Bronchial epithelial cell (primary cell): Measurements from ENCODE around the gene GMFB. TPM values are rescaled to one million over a fixed set of nuclear protein-coding genes. Genes with fewer than 3 reads are reported as not detected.
A peak's percentile ranks its signal among the peaks of the same experiment; 100 is the strongest.

Source experiments
- DNase-seq: peaks from one replicate; pipeline ENCODE4 v3.0.0-alpha.2; 2010; ENCODE audit warnings: low read depth
- FAIRE-seq: peaks from 2 replicates; lab custom pipeline; 2011; peaks lifted over from hg19 to GRCh38; lab: Jason Lieb, UNC
- H3K27me3 ChIP-seq: 2 replicates; pipeline ENCODE4 v1.5.1; 2011; ENCODE audit warnings: low read length; ENCODE audit not compliant: control insufficient read depth, insufficient read depth
- H3K36me3 ChIP-seq: 2 replicates; pipeline ENCODE4 v1.5.1; 2011; ENCODE audit warnings: low read length; ENCODE audit not compliant: control insufficient read depth, insufficient read depth
- H3K4me3 ChIP-seq: 2 replicates; pipeline ENCODE4 v1.5.1; 2011; ENCODE audit warnings: mild to moderate bottlenecking, low read depth, low read length, control low read depth
- total RNA-seq: library from RNA; depleted of rRNA; stranded (reverse); fragments of >200 nt; gene quantifications from 2 replicates; pipeline ENCODE4 v1.2.1, GENCODE V29; 2014
- TF ChIP-seq, protein P1 (sequence below): IDR thresholded peaks from 2 replicates; pipeline ENCODE4 v1.5.1; 2011; ENCODE audit warnings: mild to moderate bottlenecking, moderate library complexity, low read length, control low read depth, inconsistent platforms; ENCODE audit not compliant: insufficient read depth, severe bottlenecking

Gene GMFB
- total RNA-seq, 1 donor from 2014 or later = 55.0 TPM

DNA sequence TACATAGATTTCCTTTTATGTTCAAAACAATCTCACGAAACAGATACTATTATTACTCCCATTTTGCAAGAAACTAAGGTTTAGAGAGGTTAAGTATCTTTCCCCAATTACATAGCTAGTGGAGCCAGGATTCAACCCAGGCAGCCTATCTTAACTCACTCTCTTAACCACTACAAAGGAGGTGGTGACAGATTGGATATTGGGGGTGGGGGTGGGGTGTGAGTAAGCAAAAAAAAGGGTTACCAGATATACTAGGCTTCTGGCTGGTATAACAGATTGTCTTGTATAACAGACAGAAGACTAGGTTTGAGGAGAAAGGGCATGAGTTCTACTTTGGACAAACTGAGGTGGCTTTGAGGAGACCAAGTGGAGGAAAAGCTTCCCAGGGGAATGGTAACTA is 2.1 kb downstream of the GMFB start:
- Histone ChIP-seq H3K4me3 (no peak overlapping the region), H3K36me3 (peaks cover 2% of the 10 kb centered on the region), H3K27me3 (no peaks in the 10 kb centered on the region)
- FAIRE-seq (no peak), DNase-seq (peak; percentile 25)
- TF ChIP-seq, protein P1, sequence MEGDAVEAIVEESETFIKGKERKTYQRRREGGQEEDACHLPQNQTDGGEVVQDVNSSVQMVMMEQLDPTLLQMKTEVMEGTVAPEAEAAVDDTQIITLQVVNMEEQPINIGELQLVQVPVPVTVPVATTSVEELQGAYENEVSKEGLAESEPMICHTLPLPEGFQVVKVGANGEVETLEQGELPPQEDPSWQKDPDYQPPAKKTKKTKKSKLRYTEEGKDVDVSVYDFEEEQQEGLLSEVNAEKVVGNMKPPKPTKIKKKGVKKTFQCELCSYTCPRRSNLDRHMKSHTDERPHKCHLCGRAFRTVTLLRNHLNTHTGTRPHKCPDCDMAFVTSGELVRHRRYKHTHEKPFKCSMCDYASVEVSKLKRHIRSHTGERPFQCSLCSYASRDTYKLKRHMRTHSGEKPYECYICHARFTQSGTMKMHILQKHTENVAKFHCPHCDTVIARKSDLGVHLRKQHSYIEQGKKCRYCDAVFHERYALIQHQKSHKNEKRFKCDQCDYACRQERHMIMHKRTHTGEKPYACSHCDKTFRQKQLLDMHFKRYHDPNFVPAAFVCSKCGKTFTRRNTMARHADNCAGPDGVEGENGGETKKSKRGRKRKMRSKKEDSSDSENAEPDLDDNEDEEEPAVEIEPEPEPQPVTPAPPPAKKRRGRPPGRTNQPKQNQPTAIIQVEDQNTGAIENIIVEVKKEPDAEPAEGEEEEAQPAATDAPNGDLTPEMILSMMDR = no peak

DNA sequence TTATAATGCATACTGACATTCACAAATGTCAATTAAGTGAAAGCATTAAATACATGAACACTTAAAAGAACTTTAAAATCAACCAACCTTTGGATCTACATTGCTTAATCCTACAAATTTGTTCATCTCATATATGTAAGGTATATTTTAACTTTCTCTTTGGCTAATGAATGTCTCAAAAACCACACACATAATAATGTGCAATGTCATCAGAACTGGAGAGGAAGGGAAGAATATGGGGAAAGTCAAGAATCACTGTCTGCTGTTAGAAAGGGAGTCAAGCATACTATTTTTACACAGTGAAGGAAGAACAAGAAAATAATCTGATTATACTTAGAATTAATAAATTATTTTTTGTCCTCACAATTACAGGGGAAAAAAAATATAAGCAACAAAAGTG is 4.9 kb downstream of the GMFB start:
- no peak for DNase-seq
- peaks cover 3% of the 10 kb centered on the region for H3K36me3 ChIP-seq
- no peak for FAIRE-seq
- no peaks in the 10 kb centered on the region for H3K27me3 ChIP-seq
- no peak overlapping the region for H3K4me3 ChIP-seq
- TF ChIP-seq, protein P1 = no peak

DNA sequence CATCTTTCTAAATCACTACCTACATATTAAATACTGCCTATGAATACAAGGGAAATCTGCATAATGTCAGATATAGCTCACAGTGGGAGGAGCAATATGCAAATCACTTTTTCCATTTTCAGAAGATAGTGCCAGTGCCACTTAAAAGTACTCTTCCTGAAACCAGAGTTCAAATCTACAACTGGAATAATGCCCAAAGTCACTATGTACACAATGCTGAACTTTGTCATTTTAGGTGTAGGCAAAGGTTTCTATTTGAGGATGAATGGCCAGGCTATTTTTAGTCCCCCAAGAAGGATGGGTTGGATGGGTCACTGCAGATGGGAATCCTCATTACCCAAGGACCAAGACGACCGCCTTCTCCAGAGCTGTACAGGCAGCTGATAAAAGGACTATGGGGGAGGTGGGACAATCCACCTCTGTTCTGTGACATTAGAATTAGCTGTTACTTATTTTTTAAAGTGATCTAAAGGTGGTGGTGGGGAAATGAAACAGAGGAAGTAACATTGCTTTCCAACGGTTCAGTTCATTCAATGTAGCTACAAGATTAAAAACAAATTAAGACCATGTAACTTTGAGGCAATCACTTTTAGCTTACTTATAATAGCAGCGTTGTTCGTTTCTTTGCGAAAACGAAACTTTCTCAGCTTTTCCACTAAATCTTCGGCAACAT is 5.6 kb downstream of the GMFB start:
- no peak overlapping the region for H3K4me3 ChIP-seq
- DNase-seq = no peak
- TF ChIP-seq, protein P1 = no peak
- H3K36me3 ChIP-seq = peaks cover 4% of the 10 kb centered on the region
- H3K27me3 ChIP-seq = no peaks in the 10 kb centered on the region
- FAIRE-seq = no peak

DNA sequence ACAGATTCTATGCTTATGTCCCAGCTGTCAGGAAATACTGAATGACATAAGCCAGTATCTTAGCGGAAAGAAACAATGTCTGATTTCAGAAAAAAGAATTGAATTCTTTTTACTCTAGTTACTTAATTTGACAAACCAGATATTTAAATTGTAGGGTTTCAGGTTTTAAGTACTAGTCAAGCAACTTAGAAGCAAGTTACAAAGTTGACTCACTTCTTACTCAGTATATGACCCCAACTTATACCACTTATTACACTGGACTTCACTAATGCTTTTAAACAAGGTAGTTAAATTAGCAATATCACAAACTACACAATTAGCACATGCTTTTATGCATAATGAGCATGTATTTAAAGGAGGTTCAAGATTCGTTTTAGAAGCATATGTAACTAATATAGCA is 7.1 kb downstream of the GMFB start:
- Histone ChIP-seq H3K36me3 (peaks cover 4% of the 10 kb centered on the region), H3K4me3 (no peak overlapping the region), H3K27me3 (no peaks in the 10 kb centered on the region)
- FAIRE-seq (no peak), DNase-seq (peak; percentile 77)
- TF ChIP-seq, protein P1 = no peak

DNA sequence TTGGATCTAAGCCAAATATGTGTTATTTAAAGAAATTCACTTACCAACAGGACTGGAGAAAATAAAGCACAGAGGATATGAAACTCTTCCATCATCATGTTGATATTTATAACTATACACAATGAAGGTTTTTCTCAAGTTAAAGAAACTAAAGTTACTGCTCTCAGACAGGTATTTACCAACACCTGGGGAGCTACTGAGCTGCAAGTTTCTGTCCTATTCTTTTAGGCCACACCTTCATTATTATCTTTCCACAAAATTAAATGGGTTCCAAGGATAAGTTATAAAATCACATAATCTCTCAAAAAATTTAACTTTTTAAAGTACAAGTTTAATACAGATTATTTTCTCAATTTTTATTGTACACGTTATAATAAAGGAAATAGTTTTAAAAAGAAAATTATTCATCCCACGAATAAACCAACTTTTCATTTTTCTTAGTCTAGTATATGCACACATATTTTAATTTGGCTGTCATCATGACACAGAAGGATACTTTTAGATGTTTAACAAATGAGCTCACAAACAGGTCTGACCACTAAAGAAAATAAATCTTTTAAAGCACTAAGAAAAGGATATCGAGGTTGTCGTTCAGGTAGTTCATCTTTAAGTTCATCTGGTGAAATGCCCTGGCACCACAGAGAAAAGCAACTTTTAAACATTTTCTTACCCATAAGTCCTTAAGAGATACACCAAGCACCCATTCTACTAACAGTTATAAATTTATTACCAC is 7.8 kb downstream of the GMFB start:
- H3K36me3 ChIP-seq = peaks cover 4% of the 10 kb centered on the region
- no peaks in the 10 kb centered on the region for H3K27me3 ChIP-seq
- TF ChIP-seq, protein P1 = no peak
- peak; percentile 82 for DNase-seq
- FAIRE-seq = no peak
- no peak overlapping the region for H3K4me3 ChIP-seq
